LNCAP (cell line): ENCODE measurements around the gene ECHS1.

ENCODE experiments used
- TF ChIP-seq, protein P1 (sequence below): fragments of 450-650 bp; IDR thresholded peaks from 2 replicates; pipeline ENCODE4 v1.5.1; 2017; ENCODE audit warnings: mild to moderate bottlenecking

ECHS1 gene

DNA sequence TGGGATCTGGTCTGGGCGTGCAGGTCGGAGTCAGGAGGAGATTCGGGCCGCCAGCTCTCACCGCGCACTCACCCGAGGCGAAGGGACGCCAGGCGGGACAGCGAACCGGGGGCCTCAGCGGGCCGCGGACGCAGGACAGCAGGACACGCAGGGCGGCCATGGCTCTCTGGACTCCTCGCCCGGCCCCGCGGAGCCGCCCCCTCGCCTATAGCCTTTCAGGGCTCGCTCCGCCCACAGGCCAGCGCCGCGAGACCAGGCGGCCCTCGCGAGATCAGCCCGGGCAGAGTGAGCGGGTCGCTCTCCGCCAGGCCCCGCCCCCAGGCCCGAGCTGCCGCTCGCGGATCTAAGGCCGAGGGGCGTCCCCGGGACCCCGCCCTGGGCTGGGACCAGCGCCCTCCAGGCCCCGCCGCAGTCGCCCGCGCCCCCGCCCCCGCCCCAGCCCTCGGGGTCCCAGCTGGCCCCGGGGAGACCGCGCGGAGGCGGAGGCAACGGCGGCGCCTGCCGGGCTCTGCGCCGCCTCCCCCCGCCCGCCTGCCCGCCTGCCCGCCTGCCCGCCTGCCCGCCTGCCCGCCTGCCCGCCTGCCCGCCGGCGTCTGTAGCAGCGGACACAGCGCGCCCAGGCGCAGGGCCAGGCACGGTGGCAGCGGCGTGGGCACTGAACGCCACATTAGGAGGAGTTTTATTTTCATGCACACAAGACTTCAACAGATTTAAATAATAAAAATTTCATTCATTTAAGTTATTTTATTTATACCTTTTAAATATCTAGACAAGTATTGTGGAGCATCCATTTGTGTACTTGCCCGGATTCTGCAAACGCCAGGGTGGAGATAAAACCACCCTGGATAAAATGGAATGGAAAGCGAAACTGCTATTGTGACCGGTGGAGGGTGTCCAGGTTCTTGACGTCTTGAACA is at the start of gene ECHS1:
Gene ECHS1 (minus strand): TSS at position 181 of the 917 bp plus-strand sequence. CDS start 21 bp downstream, at position 160.
- TF ChIP-seq, protein P1, sequence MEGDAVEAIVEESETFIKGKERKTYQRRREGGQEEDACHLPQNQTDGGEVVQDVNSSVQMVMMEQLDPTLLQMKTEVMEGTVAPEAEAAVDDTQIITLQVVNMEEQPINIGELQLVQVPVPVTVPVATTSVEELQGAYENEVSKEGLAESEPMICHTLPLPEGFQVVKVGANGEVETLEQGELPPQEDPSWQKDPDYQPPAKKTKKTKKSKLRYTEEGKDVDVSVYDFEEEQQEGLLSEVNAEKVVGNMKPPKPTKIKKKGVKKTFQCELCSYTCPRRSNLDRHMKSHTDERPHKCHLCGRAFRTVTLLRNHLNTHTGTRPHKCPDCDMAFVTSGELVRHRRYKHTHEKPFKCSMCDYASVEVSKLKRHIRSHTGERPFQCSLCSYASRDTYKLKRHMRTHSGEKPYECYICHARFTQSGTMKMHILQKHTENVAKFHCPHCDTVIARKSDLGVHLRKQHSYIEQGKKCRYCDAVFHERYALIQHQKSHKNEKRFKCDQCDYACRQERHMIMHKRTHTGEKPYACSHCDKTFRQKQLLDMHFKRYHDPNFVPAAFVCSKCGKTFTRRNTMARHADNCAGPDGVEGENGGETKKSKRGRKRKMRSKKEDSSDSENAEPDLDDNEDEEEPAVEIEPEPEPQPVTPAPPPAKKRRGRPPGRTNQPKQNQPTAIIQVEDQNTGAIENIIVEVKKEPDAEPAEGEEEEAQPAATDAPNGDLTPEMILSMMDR: no peak

DNA sequence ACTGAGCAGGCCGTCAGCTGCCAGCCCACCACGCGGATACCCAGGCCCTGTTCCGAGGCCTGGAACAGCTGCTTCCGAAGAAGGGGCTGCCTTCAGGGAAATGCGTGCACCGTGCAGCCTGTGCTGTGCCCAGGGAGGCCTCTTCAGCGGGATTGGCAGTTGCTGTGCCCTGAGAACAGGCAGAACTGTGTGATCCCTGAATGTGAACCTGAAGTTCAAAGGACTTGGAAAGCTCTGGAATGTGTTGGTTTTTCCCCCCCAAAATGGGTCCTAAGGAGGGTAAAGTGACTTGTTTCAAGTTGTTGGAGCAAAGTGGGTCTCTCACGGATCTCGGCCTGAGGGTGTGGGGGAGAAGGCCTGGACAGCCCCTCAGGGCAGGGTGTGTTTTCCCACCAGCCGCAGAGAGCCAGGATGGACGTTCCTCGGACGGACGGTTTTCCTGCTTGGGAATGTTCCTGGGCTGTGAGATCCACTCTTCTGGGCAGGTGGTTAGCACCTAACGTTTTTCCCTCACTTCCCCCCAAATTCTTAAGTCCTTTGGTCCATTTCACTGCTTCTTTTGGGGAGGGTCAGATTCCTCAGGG is 49.2 kb upstream of the ECHS1 start:
- TF ChIP-seq, protein P1: no peak

DNA sequence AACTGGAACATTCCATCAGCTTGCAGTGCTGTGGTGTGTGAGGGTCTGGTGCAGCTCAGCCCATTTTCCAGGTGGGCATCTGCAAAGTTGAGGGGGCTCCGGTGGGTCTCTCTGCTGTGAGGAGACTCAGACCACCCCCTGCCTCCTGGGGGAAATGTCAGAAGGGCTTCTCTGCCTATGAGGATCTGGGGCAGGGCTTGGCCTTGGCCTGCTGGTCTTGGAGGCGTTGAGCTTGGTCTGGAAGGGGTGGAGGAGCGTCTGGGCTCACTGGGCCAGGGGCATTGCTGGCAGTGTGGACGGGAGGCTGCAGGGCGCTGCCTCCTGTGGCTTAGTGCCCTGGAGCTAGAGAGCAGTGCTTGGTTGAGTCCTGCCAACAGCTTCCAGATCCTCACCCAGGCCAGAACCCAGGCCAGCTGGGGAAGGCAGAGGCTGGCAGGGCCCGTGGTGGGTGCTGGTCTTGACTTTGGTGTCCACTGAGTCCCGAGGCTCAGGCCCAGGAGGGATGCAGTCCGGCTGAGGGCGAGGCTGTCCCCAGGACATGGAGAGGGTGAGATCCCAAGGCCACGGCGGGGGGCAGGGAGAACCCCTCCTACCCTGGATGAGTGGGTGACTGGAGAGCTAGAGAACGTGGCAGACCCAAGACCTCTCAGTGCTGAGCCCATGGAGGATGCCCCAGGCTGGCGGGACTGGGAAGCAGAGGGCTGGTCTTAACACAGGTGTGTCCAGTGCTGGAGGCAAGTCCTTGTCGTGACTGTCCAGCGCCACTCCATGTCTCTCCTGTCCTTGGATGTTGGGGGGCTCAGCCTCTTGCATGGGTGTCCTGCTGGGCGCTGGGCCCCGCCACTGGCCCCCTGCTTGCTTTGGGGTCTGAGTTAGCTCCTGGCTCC is 48.4 kb upstream of the ECHS1 start:
- TF ChIP-seq, protein P1: no peak

DNA sequence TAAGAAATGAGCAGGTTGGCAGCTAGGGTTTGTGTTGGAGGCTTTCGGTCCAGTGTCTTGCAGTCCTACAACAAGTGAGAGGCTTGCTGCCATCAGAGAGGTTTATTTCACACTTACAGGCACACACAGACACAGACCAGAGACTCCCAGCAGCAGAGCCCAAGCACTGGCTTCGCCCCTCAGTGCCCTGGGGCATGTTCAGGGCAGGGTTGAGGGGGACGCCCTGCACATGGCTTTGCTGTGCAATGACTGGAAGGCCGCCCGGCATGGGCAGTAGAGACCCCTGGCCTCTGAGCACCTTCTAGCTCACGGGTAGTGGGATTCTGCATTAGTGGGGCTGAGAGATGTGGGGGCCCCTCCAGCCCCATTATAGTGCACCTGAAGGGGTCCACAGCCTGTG is 47.4 kb upstream of the ECHS1 start:
- TF ChIP-seq, protein P1: no peak

DNA sequence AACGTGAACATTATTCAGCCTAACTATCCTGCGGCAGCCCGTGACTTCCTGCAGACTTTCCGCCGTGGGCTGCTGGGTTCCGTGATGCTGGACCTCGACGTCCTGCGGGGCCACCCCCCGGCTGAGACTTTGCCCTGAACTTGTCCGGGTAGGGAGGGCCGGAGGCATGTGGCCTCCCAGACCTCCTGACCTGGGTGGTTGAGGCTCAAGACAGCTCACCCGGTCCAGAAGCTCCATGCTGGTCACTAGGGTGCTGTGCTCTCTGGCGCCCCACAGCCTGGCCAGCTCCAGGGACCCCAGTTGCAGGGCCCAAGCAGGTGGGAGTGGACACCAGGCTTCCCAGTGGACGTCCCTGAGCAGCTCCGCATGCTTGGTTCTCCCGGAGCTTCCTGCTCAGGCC is 46.9 kb upstream of the ECHS1 start:
- TF ChIP-seq, protein P1: no peak

DNA sequence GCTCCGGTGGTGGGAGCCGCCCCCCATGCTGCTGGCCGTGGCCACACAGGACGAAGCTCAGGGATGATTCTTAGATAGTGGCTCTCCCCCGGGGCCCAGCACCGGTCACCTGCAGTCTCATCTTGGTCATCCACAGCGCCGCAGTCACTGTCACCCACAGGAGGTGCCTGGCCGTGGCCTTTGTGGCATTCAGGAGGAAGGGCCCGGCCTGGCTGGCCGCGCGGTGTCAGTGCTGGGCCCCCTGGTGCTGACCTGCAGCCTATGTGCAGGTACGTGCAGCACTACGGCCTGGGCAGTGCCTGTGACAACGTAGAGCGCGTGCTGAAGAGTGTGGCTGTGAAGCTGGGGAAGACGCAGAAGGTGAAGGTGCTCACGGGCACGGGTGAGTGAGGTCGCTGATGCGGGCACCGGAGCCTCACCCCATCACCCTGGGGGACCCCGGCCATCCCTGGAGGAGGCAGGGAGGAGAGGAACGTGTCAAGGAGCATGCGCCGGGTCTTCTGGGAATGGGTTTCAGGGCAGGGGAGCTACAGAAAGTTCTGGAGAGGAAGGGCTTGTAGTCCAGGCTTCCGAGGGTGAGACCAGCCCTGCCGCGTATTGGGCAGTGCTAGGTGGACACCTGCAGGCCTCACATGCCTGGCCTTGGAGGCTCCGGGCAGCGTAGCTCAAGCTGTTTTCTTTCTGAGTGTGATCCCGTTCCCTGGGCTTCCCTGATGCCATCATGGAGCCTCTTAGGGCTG is 46.2 kb upstream of the ECHS1 start:
- TF ChIP-seq, protein P1: no peak
